Measurements from ENCODE around the gene ADAMTSL5.
"Not testable (repeated sequence)": the region's sequence is repeated elsewhere in the genome, so short reads cannot be mapped to it uniquely, and the experiment has no call there.

The ADAMTSL5 gene

DNA sequence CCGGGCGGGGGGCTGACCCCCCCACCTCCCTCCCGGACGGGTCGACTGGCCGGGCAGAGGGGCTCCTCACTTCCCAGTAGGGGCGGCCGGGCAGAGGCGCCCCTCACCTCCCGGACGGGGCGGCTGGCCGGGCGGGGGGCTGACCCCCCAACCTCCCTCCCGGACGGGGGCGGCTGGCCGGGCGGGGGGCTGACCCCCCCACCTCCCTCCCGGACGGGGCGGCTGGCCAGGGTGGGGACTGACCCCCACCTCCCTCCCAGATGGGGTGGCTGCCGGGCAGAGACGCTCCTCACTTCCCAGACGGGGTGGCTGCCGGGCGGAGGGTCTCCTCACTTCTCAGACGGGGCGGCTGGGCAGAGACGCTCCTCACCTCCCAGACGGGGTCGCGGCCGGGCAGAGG lies 13.6 kb downstream of the ADAMTSL5 start:
- H3K4me1 ChIP-seq (ENCODE audit: insufficient read depth, low read length) = not testable (repeated sequence)

DNA sequence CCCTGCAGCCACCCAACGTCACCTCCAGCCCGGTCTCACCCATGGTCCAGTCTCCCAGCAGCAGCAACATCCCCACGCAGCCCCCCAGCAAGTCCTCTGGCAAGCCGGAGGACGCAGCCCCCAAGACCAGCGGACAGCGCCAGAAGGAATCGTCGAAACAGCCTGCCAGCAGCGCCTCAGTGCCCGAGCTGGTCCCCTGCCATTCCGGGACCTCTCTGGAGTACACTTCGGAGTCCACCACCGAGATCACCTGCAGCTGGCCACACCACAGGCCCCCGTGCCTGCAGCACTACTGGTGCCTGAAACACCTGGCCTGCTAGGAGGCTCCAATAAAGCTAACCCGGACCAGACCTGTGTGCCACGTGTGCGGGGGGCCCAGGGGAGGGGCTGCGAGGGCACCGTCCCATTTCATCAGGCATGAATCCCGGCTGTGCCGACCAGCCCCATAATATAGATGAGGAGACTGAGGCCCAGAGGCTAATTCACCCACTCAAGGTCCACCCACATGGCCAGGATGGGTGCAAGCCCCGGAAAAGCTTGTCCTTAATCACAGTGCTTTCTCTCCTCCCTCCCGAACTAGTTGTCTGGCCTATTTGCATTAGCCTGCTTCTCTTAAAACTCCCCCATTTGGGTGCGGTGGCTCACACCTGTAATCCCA lies 15.1 kb downstream of the ADAMTSL5 start:
- Histone ChIP-seq H3K9me3 (ENCODE audit: control insufficient read depth, insufficient read depth, low read length) (no peaks in the 10 kb centered on the region), H3K4me1 (ENCODE audit: insufficient read depth, low read length) (peaks cover 3% of the 10 kb centered on the region; the same call in 1 of the 2 replicates), H3K9ac (ENCODE audit: low read depth, low read length) (no peak overlapping the region), H3K36me3 (ENCODE audit: insufficient read depth, low read length) (no peaks in the 10 kb centered on the region)

More for the DNA sequence above, 13.6 kb downstream of the ADAMTSL5 start:
- not testable (repeated sequence) for H3K9ac ChIP-seq (ENCODE audit: low read depth, low read length); H3K36me3 ChIP-seq (ENCODE audit: insufficient read depth, low read length); H3K9me3 ChIP-seq (ENCODE audit: control insufficient read depth, insufficient read depth, low read length)

DNA sequence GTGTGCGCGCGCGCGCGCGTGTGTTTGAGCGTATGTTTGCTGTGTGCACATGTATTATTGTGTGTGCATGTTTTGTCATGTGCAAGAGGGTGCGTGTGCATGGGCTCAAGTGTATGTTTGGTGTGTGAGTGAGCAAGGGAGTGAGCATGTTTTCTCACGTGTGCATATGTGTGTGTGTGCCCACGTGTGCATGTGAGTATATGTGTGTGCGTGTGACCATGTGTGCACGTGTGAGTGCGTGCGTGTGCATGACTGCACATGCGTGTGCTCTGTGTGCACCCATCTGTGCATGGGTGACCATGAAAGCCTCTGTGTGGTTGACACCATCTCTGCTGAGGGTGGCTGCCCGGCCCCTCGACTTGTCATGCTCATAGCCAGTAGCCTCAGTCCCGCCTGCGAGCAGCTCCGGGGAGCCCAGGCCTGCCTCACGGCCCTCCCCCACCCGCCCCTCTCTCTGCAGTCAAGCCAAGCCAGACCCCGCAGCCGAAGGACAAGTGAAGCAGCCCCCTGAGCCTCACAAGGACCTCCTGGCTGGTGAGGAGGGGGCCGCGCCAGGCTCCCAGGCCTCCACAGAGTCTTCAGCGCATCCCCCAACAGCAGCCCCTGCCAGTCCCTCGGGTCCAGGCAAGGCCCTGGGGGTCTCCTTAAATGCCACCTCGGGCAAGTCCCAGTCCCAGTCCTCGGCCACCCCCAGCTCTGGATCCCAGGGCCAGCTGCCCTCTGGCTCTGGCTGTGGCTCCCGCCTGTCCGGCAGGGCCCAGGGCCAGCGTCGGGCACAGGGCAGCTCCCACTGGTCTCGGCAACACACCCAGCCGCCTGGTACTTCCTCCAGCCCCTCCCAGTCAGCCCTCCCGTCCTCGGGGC lies 15.9 kb downstream of the ADAMTSL5 start:
- H3K9me3 ChIP-seq (ENCODE audit: control insufficient read depth, insufficient read depth, low read length) = no peaks in the 10 kb centered on the region
- peaks cover 5% of the 10 kb centered on the region; the same call in 1 of the 2 replicates for H3K4me1 ChIP-seq (ENCODE audit: insufficient read depth, low read length)
- H3K36me3 ChIP-seq (ENCODE audit: insufficient read depth, low read length) = no peaks in the 10 kb centered on the region
- H3K9ac ChIP-seq (ENCODE audit: low read depth, low read length) = no peak overlapping the region

DNA sequence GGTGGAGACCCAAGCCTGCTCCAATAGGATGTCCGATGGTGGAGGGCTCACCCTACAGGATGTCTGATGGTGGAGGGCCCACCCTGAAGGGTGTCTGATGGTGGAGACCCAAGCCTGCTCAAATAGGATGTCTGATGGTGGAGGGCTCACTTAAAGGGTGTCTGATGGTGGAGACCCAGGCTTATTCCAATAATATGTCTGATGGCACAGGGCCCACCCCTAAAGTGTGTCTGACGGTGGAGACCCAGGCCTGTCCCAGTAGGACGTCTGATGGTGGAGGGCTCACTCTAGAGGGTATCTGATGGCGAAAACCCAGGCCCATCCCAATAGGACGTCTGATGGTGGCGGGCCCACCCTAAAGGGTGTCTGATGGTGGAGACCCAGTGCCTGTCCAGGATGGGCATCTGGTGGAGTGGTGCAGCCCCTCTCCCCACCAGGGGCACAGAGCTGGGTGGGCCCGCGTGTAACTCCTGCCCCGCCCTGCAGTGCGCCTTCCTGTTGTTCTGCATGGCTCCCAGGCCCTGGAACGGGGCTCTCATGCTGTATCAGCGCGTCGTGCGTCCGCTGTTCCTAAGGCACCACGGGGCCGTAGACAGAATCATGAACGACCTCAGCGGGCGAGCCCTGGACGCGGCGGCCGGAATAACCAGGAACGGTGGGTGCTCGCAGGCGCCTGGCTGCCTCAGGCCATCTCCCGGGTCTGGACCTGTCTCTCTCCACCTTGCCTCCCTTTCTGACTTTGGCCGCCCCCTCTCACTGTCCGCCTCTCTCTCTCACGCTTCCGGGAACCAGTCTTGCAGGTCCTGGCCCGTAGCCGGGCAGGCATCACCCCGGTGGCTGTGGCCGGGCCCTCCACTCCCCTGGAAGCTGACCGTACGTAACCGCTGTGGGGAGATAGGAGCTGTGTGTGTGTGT lies 16.8 kb downstream of the ADAMTSL5 start:
- Histone ChIP-seq H3K36me3 (ENCODE audit: insufficient read depth, low read length) (no peaks in the 10 kb centered on the region), H3K9ac (ENCODE audit: low read depth, low read length) (no peak overlapping the region), H3K4me1 (ENCODE audit: insufficient read depth, low read length) (peaks cover 5% of the 10 kb centered on the region; the same call in 1 of the 2 replicates), H3K9me3 (ENCODE audit: control insufficient read depth, insufficient read depth, low read length) (no peaks in the 10 kb centered on the region)

DNA sequence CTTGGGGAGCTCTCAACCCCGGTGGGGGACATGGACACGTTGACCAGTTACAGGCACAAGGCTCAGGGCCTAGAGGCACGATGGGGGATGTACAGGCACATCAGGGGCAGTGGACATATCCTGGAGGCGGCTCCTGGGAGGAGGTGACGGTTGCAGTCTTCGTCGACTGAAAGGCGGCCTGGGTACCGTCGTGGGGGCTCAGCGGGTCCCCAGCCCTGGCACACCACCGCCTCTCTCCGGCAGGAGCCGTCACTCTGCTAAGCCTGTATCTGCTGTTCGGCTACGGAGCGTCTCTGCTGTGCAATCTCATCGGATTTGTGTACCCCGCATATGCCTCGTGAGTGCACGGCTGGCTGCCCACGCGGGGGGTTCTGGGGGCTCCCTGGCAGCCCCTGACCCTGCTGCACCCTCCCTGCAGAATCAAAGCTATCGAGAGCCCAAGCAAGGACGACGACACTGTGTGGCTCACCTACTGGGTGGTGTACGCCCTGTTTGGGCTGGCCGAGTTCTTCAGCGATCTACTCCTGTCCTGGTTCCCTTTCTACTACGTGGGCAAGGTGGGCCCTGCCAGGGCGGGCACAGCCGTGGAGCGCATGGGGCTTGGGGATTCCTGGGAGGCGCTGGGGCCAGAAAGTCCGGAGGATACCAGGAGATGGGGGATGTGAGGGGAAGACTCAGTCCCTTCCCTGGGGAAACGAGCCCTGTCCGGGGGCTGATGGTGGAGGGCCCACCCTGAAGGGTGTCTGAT lies 17.6 kb downstream of the ADAMTSL5 start:
- peaks cover 5% of the 10 kb centered on the region; the same call in 1 of the 2 replicates for H3K4me1 ChIP-seq (ENCODE audit: insufficient read depth, low read length)
- no peaks in the 10 kb centered on the region for H3K36me3 ChIP-seq (ENCODE audit: insufficient read depth, low read length)
- no peak overlapping the region for H3K9ac ChIP-seq (ENCODE audit: low read depth, low read length)
- H3K9me3 ChIP-seq (ENCODE audit: control insufficient read depth, insufficient read depth, low read length) = no peaks in the 10 kb centered on the region

DNA sequence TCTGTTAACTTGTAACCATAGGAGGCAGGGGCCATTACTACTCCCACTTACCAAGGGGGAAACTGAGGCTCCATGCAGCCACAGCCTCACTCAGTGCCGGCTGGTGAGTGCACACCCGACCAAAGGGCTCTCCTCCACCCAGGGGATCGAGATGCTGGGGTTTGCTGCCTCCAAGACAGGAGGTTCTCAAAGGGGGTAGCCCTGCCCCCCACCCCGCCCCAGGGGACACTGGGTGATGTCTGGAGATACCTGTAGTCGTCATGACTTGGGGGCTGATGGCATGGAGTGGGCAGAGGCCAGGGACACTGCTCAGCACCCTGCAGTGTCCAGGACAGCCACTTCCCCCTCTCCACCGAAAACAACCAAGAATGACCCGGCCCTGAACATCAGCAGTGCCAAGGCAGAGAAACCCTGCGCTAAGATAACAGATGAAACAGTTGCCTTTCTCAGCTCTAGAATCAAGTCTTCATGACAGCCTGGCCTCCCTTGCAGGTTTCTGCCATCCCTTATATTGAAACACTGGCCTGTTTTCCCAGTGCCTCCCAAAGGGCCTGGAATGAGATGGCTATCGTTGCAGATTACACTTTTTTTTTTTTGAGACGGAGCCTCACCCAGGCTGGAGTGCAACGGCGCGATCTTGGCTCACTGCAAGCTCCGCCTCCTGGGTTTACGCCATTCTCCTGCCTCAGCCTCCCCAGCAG lies 18.6 kb downstream of the ADAMTSL5 start:
- no peaks in the 10 kb centered on the region for H3K36me3 ChIP-seq (ENCODE audit: insufficient read depth, low read length)
- no peak overlapping the region for H3K9ac ChIP-seq (ENCODE audit: low read depth, low read length)
- H3K9me3 ChIP-seq (ENCODE audit: control insufficient read depth, insufficient read depth, low read length) = no peaks in the 10 kb centered on the region
- H3K4me1 ChIP-seq (ENCODE audit: insufficient read depth, low read length) = peaks cover 5% of the 10 kb centered on the region; the same call in 1 of the 2 replicates

DNA sequence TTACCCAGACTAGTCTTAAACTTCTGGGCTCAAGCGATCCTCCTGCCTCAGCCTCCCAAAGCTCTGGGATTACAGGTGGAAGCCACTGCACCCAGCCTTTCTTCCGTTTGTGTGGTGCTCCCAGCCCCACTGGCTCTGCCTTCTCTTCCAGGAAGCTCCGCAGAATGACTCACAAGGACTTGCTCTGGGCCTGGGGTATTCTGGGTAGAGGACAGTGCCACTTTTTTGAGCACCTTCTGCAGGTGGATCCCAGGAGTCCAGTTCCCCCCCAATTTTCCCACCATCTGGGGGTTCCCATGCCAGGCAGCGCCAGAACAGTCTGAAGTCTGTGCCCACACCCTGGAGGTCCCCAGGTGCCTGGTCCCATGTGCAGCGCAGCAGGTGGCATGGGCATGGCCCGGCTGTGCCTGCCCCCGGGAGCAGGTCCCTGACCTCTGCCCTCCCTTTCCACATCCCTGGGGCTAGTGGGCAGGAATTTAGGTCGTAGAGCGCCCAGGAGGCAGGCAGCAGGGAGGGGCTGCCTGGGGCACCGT lies 20.3 kb downstream of the ADAMTSL5 start:
- Histone ChIP-seq H3K36me3 (ENCODE audit: insufficient read depth, low read length) (no peaks in the 10 kb centered on the region), H3K4me1 (ENCODE audit: insufficient read depth, low read length) (peaks cover 5% of the 10 kb centered on the region; the same call in 1 of the 2 replicates), H3K9ac (ENCODE audit: low read depth, low read length) (no peak overlapping the region), H3K9me3 (ENCODE audit: control insufficient read depth, insufficient read depth, low read length) (no peaks in the 10 kb centered on the region)

DNA sequence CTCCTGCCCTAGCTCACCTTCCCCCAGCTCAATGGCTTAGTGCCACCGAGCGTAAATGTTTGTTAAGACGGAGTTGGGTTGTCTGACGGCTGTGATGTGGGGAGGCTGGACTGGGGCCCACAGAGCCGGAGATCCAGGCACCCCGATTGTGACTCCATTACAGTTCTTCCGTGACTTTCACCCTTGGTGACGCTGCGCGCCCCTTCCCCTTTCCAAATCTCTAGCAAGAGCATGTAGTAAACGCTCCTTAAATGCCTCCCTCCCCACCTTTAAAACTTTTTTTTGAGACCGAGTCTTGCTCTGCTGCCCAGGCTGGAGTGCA lies 21.0 kb downstream of the ADAMTSL5 start:
- Histone ChIP-seq H3K36me3 (ENCODE audit: insufficient read depth, low read length) (no peaks in the 10 kb centered on the region), H3K9ac (ENCODE audit: low read depth, low read length) (peak overlapping the region; percentile 66), H3K9me3 (ENCODE audit: control insufficient read depth, insufficient read depth, low read length) (no peaks in the 10 kb centered on the region), H3K4me1 (ENCODE audit: insufficient read depth, low read length) (peaks cover 5% of the 10 kb centered on the region; the same call in 1 of the 2 replicates)

DNA sequence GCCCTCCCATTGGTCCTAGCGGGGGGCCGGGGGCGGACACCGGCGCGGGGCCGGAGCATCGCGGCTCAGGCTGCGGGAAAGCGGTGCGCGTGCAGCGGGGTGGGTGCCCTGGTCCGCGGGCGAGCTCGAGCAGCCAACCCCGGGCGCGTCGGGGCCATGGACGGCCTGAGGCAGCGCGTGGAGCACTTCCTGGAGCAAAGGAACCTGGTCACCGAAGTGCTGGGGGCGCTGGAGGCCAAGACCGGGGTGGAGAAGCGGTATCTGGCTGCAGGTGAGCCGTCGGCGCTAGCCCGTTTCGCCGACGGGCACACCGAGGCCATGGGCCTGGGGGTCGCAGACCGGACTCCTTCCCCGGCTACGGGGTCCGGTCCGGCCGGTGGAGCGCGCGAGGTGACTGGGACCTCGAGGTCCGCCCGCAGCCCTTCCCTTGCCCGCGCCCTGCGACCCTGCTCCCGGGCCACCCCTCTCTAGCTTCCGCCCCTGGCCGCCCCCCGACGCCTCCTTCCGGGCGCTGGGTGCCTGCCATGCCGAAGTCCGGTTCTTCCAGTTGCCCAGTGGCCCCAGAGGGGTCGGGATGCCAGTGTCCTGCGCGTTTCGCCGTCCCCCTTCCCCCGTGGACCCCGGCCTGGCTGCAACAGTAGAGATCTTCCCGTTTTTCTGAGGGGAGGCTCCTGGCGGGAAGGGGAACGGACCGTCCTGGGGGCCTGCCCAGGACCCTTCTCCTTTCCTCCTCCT lies 21.5 kb downstream of the ADAMTSL5 start, which contains the start of gene REEP6:
Gene REEP6, plus strand, starts transcription at position 68 of the 735 bp plus-strand sequence. Its CDS starts 89 bp downstream, at position 157.
- Histone ChIP-seq H3K36me3 (ENCODE audit: insufficient read depth, low read length) (no peaks in the 10 kb centered on the region), H3K9ac (ENCODE audit: low read depth, low read length) (peak within 1 kb of the TSS; percentile 66), H3K4me1 (ENCODE audit: insufficient read depth, low read length) (peaks cover 5% of the 10 kb centered on the region; the same call in 1 of the 2 replicates), H3K9me3 (ENCODE audit: control insufficient read depth, insufficient read depth, low read length) (no peaks in the 10 kb centered on the region)

DNA sequence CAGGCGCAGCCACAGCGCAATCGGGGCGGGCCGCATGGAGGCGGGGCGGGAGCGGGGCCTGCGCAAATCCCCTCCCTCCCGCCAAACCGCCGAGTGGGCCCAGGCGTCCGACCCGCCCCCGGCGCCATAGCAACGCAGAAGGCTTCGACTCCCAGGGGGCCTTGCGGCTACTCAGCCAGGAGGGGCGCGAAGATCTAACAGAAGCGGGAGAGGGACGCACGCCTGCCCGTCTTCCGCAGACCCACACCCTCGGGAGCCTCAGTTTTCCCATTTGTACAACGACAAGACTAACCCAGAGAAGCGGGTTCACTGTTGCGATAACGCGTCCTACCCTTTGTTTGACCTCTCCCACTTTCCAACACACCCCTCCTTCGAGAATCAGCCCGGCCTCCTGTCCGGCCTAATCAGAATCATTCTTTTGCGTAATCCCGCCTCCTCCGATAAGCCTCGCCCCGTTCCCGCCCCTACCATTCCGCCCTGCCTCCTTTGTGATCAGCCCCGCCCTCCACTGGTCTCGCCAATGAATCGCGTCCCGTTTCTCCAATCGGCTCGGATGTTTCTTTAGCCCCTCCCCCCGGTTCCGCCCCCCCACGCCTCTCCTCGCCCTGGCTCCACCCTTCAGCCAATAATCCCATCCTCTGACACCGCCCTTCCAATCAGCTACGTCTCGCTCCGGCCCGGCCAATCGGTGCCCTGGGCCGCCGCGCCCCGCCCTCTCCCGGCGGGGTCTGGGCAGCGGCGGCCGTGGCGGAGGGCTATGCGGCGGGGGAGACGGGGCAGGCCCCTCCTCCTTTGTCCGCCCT lies 22.3 kb downstream of the ADAMTSL5 start, which contains the start of gene PCSK4:
Gene PCSK4, minus strand, starts transcription at position 40 of the 803 bp plus-strand sequence. Its CDS starts 4 bp downstream, at position 36.
- peaks cover 5% of the 10 kb centered on the region; the same call in 1 of the 2 replicates for H3K4me1 ChIP-seq (ENCODE audit: insufficient read depth, low read length)

DNA sequence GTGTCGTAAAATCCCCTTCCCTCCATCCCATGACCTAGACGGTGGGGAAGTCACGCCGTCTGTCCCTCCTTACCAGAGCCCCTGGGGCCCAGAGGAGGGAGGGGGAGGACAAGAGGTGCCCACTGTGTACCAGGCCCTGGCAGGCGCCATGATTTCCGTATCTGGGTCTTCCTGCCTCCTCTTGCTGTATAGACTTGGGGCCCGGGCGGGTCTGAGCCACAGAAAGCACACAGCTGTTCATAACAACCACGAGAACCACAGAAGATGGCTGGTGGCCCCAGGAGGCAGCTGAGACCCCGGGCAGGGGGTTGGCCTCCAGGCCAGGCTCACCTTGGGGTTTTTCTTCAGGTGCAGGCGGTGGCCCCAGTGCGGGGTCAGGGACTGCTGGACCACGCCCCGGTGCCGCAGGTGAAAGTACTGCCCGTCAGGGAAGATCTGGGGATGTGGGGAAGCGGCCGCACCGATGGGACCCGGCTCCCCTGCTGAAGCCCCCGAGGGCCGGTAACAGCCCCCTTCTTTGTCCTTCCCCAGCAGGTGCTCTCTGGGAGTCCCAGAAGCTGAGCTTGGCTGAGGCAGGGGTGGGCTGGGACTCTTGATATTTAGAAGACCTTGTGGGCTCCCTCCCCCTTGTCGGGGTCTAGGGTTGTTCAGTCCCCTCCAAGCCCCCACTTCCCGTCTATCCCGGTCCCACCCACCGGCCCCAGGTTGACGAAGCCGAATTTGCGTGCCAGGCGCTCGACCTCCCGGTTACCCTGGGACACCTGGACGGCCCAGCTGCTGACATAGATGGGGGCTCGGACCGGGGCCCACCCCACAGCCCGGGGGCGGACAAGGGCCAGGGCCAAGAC lies 23.1 kb downstream of the ADAMTSL5 start:
- Histone ChIP-seq H3K36me3 (ENCODE audit: insufficient read depth, low read length) (no peaks in the 10 kb centered on the region), H3K9ac (ENCODE audit: low read depth, low read length) (peak overlapping the region; percentile 55), H3K9me3 (ENCODE audit: control insufficient read depth, insufficient read depth, low read length) (no peaks in the 10 kb centered on the region)

More for the DNA sequence above, 22.3 kb downstream of the ADAMTSL5 start, which contains the start of gene PCSK4:
- Histone ChIP-seq H3K9me3 (ENCODE audit: control insufficient read depth, insufficient read depth, low read length) (no peaks in the 10 kb centered on the region), H3K9ac (ENCODE audit: low read depth, low read length) (peak within 1 kb of the TSS; percentile 66), H3K36me3 (ENCODE audit: insufficient read depth, low read length) (no peaks in the 10 kb centered on the region)

More for the DNA sequence above, 23.1 kb downstream of the ADAMTSL5 start:
- H3K4me1 ChIP-seq (ENCODE audit: insufficient read depth, low read length) = peaks cover 5% of the 10 kb centered on the region; the same call in 1 of the 2 replicates

Measured in ES-I3 (cell line).